HCT116 (cell line): Measurements from ENCODE around the gene SOBP.

Experiments used
- CTCF ChIP-seq, 3 experiments: fragments of 200-600 bp in 1 of 3; sonication (generic) in 1 of 3; IDR thresholded peaks in 2 of 3; conservative IDR thresholded peaks in 1 of 3; 2 replicates each; pipeline ENCODE4 v1.5.1; 2012 to 2017; ENCODE audit warnings: low read depth in 2 of 3, low read length in 2 of 3, antibody characterized with exemption in 1 of 3, borderline replicate concordance in 1 of 3, control low read depth in 1 of 3, mild to moderate bottlenecking in 1 of 3, mixed read lengths in 1 of 3, mixed run types in 1 of 3, moderate library complexity in 1 of 3; ENCODE audit not compliant: insufficient read depth in 1 of 3
- POLR2AphosphoS5 ChIP-seq: IDR thresholded peaks from 2 replicates; pipeline ENCODE4 v1.6.1; 2011; ENCODE audit warnings: mild to moderate bottlenecking, low read depth, low read length, moderate library complexity

- TF ChIP-seq CTCF (IDR thresholded peaks at IDR 0.05 in 2 of 3, conservative IDR thresholded peaks at IDR 0.05 in 1 of 3; ENCODE audit: borderline replicate concordance in 1 of 3, insufficient read depth in 1 of 3, low read depth in 2 of 3, low read length in 2 of 3) (no peak), POLR2AphosphoS5 (no peak)
Measured at GRCh38 chr6:107602321-107603005, 112.5 kb downstream of the SOBP start.
